Muscle of leg (tissue), 11 donors: ENCODE data around the gene YAP1. TPM values are rescaled to one million over a fixed set of nuclear protein-coding genes. Genes with fewer than 3 reads are reported as not detected.

Experiments
- DNase-seq: peaks from one replicate; pipeline ENCODE4 v3.0.0; 2013
- H3K27ac ChIP-seq: one replicate; pipeline ENCODE4 v1.5.1; 2013; ENCODE audit warnings: mild to moderate bottlenecking, low read length, control low read depth
- H3K27me3 ChIP-seq: one replicate; pipeline ENCODE4 v1.6.1; 2013; ENCODE audit warnings: low read length; ENCODE audit not compliant: control insufficient read depth, insufficient read depth
- H3K36me3 ChIP-seq: one replicate; pipeline ENCODE4 v1.6.1; 2013; ENCODE audit warnings: low read length; ENCODE audit not compliant: control insufficient read depth, insufficient read depth
- H3K4me1 ChIP-seq: one replicate; pipeline ENCODE4 v1.6.1; 2013; ENCODE audit warnings: low read length; ENCODE audit not compliant: control insufficient read depth, insufficient read depth
- H3K4me3 ChIP-seq: one replicate; pipeline ENCODE4 v1.5.1; 2013; ENCODE audit warnings: low read length, control low read depth
- H3K9me3 ChIP-seq: replicated peaks from 2 replicates; pipeline ENCODE4 v1.6.1; 2013; ENCODE audit warnings: low read depth, low read length; ENCODE audit not compliant: control insufficient read depth
- WGBS: methylation state at CpG from one replicate; pipeline ENCODE4 v1.1.5; 2013; ENCODE audit warnings: missing lambda C conversion rate; ENCODE audit not compliant: insufficient coverage; 5-methylcytosine and 5-hydroxymethylcytosine counted together
- polyA plus RNA-seq, 8 donors: library from polyadenylated mRNA; unstranded; fragments of 120-200 nt; gene quantifications; one replicate each; pipeline versions ENCODE4 v1.2.1 to v1.2.3, GENCODE V29; 2013; ENCODE audit warnings: inconsistent platforms in 1 of 8, low replicate concordance in 1 of 8; ENCODE audit not compliant: insufficient read length in 8 of 8, insufficient read depth in 1 of 8
- total RNA-seq: library from RNA; stranded (reverse); fragments of 120-200 nt; gene quantifications from one replicate; pipeline ENCODE4 v1.2.4, GENCODE V29; 2013

YAP1 gene
- total and polyA plus RNA-seq, 9 donors, result 50.5 to 97.9 (median 73.5) TPM

- no CpG with 5 or more reads among the region's 2 CpGs for WGBS
- Histone ChIP-seq H3K27ac (no peak overlapping the region), H3K4me1 (peaks cover 10% of the 10 kb centered on the region), H3K27me3 (peaks cover 5% of the 10 kb centered on the region), H3K9me3 (no peaks in the 10 kb centered on the region), H3K4me3 (no peak overlapping the region), H3K36me3 (no peaks in the 10 kb centered on the region)
- no peak for DNase-seq
Observed at GRCh38 chr11:102269927-102270326, 159.7 kb downstream of the YAP1 start.

GRCh38 chr11:102272047-102272824 is 162.0 kb downstream of the YAP1 start:
- no peaks in the 10 kb centered on the region for H3K9me3 ChIP-seq
- H3K27ac ChIP-seq, result no peak overlapping the region
- peaks cover 14% of the 10 kb centered on the region for H3K4me1 ChIP-seq
- H3K4me3 ChIP-seq, result no peak overlapping the region
- 75% methylated on average over 10 of the region's 10 CpGs for WGBS
- DNase-seq, result no peak
- peaks cover 5% of the 10 kb centered on the region for H3K27me3 ChIP-seq
- H3K36me3 ChIP-seq, result no peaks in the 10 kb centered on the region

- WGBS, result no CpG with 5 or more reads among the region's 3 CpGs
- DNase-seq, result no peak
Observed at GRCh38 chr11:102274628-102275027, 164.4 kb downstream of the YAP1 start.

GRCh38 chr11:102276362-102276761 is 166.1 kb downstream of the YAP1 start:
- peak; percentile 84 for DNase-seq
- H3K27me3 ChIP-seq, result peaks cover 2% of the 10 kb centered on the region
- 55% methylated on average over 2 of the region's 4 CpGs for WGBS
- peaks cover 6% of the 10 kb centered on the region for H3K4me1 ChIP-seq
- H3K36me3 ChIP-seq, result no peaks in the 10 kb centered on the region
- no peak overlapping the region for H3K4me3 ChIP-seq
- H3K9me3 ChIP-seq, result no peaks in the 10 kb centered on the region
- H3K27ac ChIP-seq, result no peak overlapping the region

More at GRCh38 chr11:102274628-102275027, 164.4 kb downstream of the YAP1 start:
- Histone ChIP-seq H3K4me1 (peaks cover 4% of the 10 kb centered on the region), H3K27ac (no peak overlapping the region), H3K9me3 (no peaks in the 10 kb centered on the region), H3K36me3 (no peaks in the 10 kb centered on the region), H3K4me3 (no peak overlapping the region), H3K27me3 (peaks cover 2% of the 10 kb centered on the region)

GRCh38 chr11:102276783-102277182 is 166.5 kb downstream of the YAP1 start:
- 29% methylated on average over 2 of the region's 3 CpGs for WGBS
- peaks cover 6% of the 10 kb centered on the region for H3K4me1 ChIP-seq
- no peaks in the 10 kb centered on the region for H3K36me3 ChIP-seq
- DNase-seq, result peak; percentile 20
- no peak overlapping the region for H3K4me3 ChIP-seq
- no peaks in the 10 kb centered on the region for H3K27me3 ChIP-seq
- no peaks in the 10 kb centered on the region for H3K9me3 ChIP-seq
- no peak overlapping the region for H3K27ac ChIP-seq

GRCh38 chr11:102279641-102280170 is 169.5 kb downstream of the YAP1 start:
- peak; percentile 92 for DNase-seq
- H3K27me3 ChIP-seq, result no peaks in the 10 kb centered on the region
- WGBS, result 19% methylated on average over 7 of the region's 13 CpGs
- H3K4me3 ChIP-seq, result no peak overlapping the region
- no peaks in the 10 kb centered on the region for H3K9me3 ChIP-seq
- H3K4me1 ChIP-seq, result peaks cover 6% of the 10 kb centered on the region
- no peak overlapping the region for H3K27ac ChIP-seq
- H3K36me3 ChIP-seq, result no peaks in the 10 kb centered on the region

GRCh38 chr11:102280245-102280833 is 170.1 kb downstream of the YAP1 start:
- H3K9me3 ChIP-seq, result no peaks in the 10 kb centered on the region
- H3K4me1 ChIP-seq, result peaks cover 6% of the 10 kb centered on the region
- H3K27me3 ChIP-seq, result no peaks in the 10 kb centered on the region
- no peak overlapping the region for H3K27ac ChIP-seq
- H3K4me3 ChIP-seq, result no peak overlapping the region
- 42% methylated on average over 2 of the region's 4 CpGs for WGBS
- DNase-seq, result no peak
- no peaks in the 10 kb centered on the region for H3K36me3 ChIP-seq

Other genes with a start within 250 kb of the YAP1 start
- gene CEP126, start 195.4 kb upstream of the YAP1 start, total RNA-seq, result 3.5 TPM
- 1 to 10 TPM; 2.3 to 6.6 (median 4.0) TPM for gene CEP126, start 195.4 kb upstream of the YAP1 start, polyA plus RNA-seq
- 9.4 TPM for gene ANGPTL5, start 193.9 kb upstream of the YAP1 start, total RNA-seq
- gene ANGPTL5, start 193.9 kb upstream of the YAP1 start, polyA plus RNA-seq, result 1 to 10 TPM in 3 of 8 donors, under 1 TPM in 5; 0.23 to 5.0 (median 0.75) TPM
- 2.5 TPM for gene CFAP300, start 63.0 kb upstream of the YAP1 start, total RNA-seq
- gene CFAP300, start 63.0 kb upstream of the YAP1 start, polyA plus RNA-seq, result 1 to 10 TPM; 1.6 to 4.2 (median 2.3) TPM
- gene BIRC3, start 207.0 kb downstream of the YAP1 start, total RNA-seq, result 0.98 TPM
- gene BIRC3, start 207.0 kb downstream of the YAP1 start, polyA plus RNA-seq, result 1 to 10 TPM in 2 of 8 donors, under 1 TPM in 6; 0.45 to 1.4 (median 0.91) TPM
- 57.1 TPM for gene BIRC2, start 236.8 kb downstream of the YAP1 start, total RNA-seq
- gene BIRC2, start 236.8 kb downstream of the YAP1 start, polyA plus RNA-seq, result 10 to 100 TPM; 37.3 to 54.8 (median 41.3) TPM